Measurements from ENCODE around the gene PVALEF. TPM values are rescaled to one million over a fixed set of nuclear protein-coding genes. Genes with fewer than 3 reads are reported as not detected.

Gene PVALEF
- total RNA-seq, 1 donor from 2014 or later: 0.29 TPM

DNA sequence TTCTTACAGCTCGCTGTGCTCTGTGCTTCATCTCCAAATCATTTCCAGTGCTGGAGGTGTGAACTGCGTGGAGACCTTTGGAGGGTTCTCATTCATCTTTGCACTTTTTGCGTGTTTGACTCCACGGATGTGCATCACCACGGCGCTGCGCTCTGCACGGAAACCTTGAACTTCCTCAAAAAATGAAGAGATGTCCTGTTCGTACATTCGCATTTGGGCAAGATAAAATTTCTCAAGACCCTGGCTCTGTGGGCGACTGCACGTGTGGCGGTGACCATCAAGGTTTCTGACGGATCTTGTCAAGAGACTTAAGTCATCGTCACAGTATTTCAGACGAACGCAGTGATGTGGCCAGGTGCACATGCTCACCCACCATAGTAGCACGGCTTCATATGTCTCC is 10.3 kb upstream of the PVALEF start:
- H3K9me3 Mint-ChIP-seq (ENCODE audit: unreplicated experiment): no peaks in the 10 kb centered on the region
- H3K27me3 Mint-ChIP-seq (ENCODE audit: unreplicated experiment): no peaks in the 10 kb centered on the region
- H3K27ac Mint-ChIP-seq (ENCODE audit: unreplicated experiment): no peak overlapping the region
- H3K4me1 Mint-ChIP-seq (ENCODE audit: low read depth, unreplicated experiment): peaks cover 7% of the 10 kb centered on the region
- DNase-seq: no peak
- no peaks in the 10 kb centered on the region for H3K36me3 Mint-ChIP-seq (ENCODE audit: unreplicated experiment)
- TF ChIP-seq, protein P1, sequence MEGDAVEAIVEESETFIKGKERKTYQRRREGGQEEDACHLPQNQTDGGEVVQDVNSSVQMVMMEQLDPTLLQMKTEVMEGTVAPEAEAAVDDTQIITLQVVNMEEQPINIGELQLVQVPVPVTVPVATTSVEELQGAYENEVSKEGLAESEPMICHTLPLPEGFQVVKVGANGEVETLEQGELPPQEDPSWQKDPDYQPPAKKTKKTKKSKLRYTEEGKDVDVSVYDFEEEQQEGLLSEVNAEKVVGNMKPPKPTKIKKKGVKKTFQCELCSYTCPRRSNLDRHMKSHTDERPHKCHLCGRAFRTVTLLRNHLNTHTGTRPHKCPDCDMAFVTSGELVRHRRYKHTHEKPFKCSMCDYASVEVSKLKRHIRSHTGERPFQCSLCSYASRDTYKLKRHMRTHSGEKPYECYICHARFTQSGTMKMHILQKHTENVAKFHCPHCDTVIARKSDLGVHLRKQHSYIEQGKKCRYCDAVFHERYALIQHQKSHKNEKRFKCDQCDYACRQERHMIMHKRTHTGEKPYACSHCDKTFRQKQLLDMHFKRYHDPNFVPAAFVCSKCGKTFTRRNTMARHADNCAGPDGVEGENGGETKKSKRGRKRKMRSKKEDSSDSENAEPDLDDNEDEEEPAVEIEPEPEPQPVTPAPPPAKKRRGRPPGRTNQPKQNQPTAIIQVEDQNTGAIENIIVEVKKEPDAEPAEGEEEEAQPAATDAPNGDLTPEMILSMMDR (IDR thresholded peaks at IDR 0.05; ENCODE audit: partially characterized antibody, unreplicated experiment): no peak
- no peak overlapping the region for H3K4me3 Mint-ChIP-seq (ENCODE audit: unreplicated experiment)

DNA sequence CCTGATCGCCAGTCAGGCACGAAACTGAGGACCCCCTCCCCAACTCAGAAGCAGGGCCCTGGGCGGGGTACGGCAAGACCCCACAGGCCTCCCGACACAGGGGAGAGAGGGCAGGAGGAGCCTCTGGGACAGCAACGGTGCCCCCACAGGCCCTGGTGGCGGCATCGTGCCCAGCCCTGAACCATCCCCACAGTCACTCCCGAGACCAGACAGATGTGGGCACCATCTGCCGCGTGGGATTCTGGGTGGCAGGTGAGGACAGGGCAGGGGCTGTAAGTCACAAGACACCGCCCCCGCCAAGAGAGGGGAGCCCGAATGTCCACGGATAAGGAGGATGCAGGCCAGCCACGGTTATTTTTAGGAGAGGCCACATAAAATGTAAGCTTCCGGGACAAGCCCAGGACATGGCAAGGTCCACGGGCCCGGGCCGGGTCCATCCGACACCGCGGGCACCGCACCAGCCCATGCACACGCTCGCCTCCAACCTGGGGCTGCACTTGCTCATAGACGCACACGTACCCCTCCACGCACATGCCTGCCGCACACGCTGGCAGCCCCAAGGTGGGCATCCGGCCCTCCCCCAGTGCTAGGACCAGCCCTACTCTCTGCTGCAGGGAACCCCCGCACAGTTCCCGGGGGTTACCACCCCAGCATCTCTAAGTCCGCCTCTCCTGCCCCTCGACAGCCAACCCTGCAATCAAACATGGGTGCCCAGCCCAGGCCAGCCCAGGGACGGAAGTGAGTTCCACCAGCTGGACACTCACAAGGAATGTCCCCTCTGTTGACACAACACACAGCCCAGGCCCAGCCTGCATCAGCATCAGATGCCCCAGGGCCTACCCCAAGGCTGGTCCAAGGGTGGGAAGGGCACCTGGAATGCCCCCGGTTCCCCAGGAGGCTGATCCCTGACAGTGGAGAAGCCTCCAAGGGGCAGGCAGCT is 8.2 kb upstream of the PVALEF start:
- TF ChIP-seq, protein P1 (IDR thresholded peaks at IDR 0.05; ENCODE audit: partially characterized antibody, unreplicated experiment): no peak
- no peaks in the 10 kb centered on the region for H3K27me3 Mint-ChIP-seq (ENCODE audit: unreplicated experiment)
- no peaks in the 10 kb centered on the region for H3K9me3 Mint-ChIP-seq (ENCODE audit: unreplicated experiment)
- H3K27ac Mint-ChIP-seq (ENCODE audit: unreplicated experiment): no peak overlapping the region
- no peak overlapping the region for H3K4me3 Mint-ChIP-seq (ENCODE audit: unreplicated experiment)
- no peaks in the 10 kb centered on the region for H3K4me1 Mint-ChIP-seq (ENCODE audit: low read depth, unreplicated experiment)
- H3K36me3 Mint-ChIP-seq (ENCODE audit: unreplicated experiment): no peaks in the 10 kb centered on the region
- peak; percentile 9 for DNase-seq

DNA sequence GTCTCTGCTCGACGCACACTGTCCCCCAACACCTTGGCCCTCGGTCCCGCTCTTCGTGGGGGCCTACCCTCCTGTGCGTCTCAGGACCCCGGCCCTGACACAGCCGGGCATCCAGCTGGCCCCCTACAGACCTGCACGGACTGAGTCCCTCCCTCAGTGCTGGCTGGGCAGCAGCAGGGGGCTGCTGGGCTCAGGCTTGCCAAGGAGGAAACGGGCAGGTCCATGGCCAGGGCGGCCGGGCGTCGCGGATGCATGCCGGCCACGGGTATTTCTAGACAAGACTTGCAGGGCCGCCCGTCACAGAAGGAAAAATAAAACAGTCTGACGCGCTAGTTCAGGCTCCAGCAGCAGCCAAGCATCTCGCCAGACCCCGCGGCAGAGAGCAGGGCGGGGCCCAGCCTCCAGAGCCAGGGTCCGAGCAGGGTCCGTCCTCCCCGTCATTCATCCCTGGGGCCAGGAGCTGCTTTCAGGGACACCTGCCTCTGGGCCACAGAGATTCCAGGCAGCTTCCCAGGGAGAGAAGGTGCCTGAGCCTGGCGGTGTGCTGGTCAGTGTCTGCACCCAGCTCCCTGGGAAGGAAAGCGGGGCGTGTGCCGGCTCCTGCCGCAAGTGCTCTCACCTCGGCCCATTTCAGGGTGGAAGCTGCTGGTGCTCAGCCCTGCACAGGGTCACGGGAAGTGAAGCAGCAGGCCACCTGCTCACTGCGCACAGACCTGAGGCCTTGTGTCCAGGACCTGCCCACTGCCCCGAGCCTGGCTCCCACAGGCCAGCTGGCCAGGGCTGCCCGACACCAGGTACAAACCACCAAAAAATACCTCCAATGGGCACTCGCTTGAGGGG is 7.2 kb upstream of the PVALEF start:
- DNase-seq: peak; percentile 19
- H3K27me3 Mint-ChIP-seq (ENCODE audit: unreplicated experiment): no peaks in the 10 kb centered on the region
- H3K4me1 Mint-ChIP-seq (ENCODE audit: low read depth, unreplicated experiment): no peaks in the 10 kb centered on the region
- TF ChIP-seq, protein P1 (IDR thresholded peaks at IDR 0.05; ENCODE audit: partially characterized antibody, unreplicated experiment): no peak
- no peak overlapping the region for H3K4me3 Mint-ChIP-seq (ENCODE audit: unreplicated experiment)
- no peaks in the 10 kb centered on the region for H3K36me3 Mint-ChIP-seq (ENCODE audit: unreplicated experiment)
- no peaks in the 10 kb centered on the region for H3K9me3 Mint-ChIP-seq (ENCODE audit: unreplicated experiment)
- H3K27ac Mint-ChIP-seq (ENCODE audit: unreplicated experiment): no peak overlapping the region

DNA sequence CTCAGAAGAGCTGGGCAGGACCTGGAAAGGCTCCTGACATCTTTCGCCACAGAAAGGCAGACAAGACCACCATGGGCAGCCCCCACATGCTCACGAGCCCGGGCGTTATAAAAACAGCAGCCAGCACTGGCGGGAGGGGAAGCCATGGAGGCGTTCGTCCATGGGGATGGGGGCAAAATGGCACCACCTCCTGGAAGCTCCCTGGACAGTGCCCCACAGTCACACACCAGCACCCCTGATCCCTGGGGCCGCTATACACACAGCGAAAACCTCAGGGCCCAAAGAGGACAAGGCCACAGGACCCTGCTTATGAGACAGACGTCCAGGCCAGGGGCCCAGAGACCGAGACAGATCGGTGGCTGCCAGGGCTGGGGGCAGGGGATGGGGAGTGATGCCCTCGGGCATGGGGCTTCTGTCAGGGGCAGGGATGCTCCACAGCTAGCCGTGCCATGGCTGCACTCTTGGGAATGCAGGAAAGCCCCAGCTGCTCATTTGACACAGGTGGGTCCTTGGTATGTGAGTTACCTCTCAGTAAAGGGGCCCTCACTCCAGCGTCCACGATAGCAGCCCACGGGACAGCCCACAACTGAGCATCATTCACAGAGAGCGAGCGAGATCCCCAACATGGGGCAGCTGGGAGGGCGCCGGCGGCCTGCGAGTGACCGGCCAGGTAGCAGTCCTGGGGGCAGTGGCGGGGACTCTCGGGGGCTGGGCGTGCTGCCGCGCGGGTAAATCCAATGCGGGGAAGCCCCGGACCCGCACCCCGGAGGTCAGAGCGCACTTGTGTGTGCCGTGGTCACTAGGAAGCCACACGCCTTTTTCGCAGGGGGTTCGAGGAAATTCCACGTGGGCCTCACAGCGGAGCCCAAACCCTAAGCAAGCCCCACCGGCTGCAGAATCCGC is 6.4 kb upstream of the PVALEF start:
- Mint-ChIP-seq H3K4me3 (ENCODE audit: unreplicated experiment) (no peak overlapping the region), H3K27me3 (ENCODE audit: unreplicated experiment) (no peaks in the 10 kb centered on the region), H3K4me1 (ENCODE audit: low read depth, unreplicated experiment) (peaks cover 3% of the 10 kb centered on the region), H3K27ac (ENCODE audit: unreplicated experiment) (no peak overlapping the region), H3K9me3 (ENCODE audit: unreplicated experiment) (no peaks in the 10 kb centered on the region), H3K36me3 (ENCODE audit: unreplicated experiment) (no peaks in the 10 kb centered on the region)
- TF ChIP-seq, protein P1 (IDR thresholded peaks at IDR 0.05; ENCODE audit: partially characterized antibody, unreplicated experiment): no peak
- DNase-seq: peak; percentile 11

All from glutamatergic neuron (in vitro differentiated cells).